ENCODE measurements around the gene SLC39A3. TPM values are rescaled to one million over a fixed set of nuclear protein-coding genes. Genes with fewer than 3 reads are reported as not detected.

Gene SLC39A3, protein sequence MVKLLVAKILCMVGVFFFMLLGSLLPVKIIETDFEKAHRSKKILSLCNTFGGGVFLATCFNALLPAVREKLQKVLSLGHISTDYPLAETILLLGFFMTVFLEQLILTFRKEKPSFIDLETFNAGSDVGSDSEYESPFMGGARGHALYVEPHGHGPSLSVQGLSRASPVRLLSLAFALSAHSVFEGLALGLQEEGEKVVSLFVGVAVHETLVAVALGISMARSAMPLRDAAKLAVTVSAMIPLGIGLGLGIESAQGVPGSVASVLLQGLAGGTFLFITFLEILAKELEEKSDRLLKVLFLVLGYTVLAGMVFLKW
- 10 to 100 TPM; 25.4 to 39.0 (median 29.7) TPM for polyA plus RNA-seq (ENCODE audit: insufficient read length in 4 of 4)

DNA sequence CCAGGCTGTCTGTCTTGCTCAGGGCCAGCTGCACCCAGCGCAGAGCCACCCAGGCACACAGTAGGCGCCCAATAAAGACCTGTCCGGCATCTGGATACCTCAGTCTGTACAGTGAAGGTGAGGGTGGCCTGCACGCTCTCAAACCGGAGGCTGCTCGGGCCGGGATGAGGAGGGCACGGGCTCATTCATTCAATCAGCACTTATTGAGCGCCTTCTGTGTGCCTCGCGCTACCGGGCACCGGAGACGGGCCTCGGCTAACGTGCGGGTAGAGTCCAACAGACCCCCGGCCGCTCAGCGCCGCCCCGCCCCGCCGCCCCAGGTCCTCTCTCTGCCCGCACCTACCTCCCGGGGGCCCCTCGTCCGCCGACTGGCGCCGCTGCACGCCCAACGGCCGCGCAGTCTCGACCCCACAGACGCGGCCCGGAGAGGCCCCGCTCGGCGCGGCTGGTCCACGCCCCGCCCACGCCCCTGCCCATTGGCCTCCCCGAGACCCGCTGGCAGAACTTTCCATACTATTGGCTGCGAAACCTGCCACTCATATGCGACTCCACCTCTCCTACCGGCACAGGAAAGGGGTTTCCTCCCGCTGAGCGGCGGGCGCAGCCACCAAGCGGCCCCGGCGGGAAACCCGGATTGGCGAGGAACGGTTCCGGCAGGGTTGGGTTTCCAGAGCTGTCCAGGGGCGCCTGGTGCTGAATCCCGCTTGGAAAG, at the start of gene SLC39A3:
SLC39A3 (minus strand) TSS at position 416 of the 712 bp plus-strand sequence. CDS start 2,760 bp downstream, outside the sequence.
- peak; percentile 88 to 98 (median 95) for DNase-seq (ENCODE audit: low read depth in 4 of 4, low spot score in 2 of 4)

DNA sequence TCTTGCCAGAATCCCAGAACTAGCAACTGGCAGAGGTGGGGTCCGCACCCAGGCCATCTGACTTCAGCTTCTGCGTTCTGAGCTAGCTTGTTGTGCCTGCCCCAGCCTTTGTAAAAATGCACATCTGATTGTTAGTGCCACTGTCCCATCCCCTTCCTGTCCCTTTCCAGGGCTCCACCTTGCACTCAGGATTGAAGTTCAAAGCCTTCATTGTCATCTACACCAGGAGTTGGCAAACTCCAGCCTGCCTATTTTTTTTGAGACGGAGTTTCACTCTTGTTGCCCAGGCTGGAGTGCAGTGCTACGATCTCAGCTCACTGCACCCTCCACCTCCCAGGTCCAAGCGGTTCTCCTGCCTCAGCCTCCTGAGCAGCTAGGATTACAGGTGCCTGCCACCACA, 48.4 kb upstream of the SLC39A3 start:
- DNase-seq (ENCODE audit: low read depth in 4 of 4, low spot score in 2 of 4): no peak

DNA sequence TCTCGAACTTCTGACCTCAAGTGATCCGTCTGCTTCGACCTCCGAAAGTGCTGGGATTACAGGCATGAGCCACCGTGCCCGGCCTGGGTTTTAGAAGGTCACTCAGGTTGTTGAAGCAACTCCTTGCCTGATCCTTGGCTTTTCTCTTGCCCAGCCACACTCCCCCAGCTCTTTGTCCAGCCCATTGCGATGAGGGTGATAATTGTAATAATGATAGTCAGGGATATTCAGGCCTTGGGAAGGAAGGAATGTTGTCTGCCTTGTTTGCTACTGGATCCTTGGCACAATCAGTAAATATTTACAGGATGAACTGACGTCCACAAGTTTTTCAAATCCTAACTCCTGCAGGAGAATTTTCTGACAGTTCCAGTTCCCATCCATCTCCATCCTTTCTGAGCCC, 47.3 kb upstream of the SLC39A3 start:
- no peak for DNase-seq (ENCODE audit: low read depth in 4 of 4, low spot score in 2 of 4)

DNA sequence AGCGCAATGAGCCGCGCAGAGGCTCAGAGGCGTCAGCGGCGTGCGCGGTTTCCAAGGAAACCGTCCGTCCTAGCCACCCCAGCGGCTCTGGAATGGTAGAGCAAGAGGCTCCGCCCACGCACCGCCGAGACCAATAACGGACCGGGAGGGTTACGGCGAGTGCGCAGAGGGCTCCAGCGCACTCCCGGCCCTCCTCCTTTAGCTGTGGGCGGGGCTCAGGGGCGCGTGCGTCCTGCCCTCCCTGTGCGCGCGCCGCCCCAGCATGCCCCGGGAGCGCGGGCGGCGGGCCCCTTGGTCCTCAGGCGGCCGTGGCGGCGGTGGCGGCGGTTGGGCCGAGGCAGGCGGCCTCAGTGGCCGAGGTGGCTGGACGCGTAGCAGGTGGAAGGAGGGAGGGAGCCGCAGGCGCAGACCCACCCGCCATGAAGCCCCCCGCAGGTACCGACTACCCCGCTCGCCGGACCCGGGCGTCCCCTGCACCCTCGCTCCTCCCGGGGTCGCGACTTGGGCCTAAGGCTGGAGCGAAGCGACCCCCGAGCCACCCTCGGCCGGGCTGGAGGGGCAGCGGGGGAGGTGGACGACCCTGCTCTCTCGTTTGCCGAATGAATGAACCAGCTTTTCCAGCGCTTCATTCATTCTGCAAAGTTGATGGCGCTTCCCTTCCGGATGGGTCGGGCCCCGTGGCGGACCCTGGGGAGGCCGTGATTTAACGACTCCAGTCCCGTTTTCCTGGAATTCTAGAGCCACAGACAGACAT, 45.6 kb upstream of the SLC39A3 start, which contains the start of gene THOP1:
THOP1 (plus strand) TSS at position 260 of the 754 bp plus-strand sequence; CDS start at position 420, 160 bp downstream.
- DNase-seq (ENCODE audit: low read depth in 4 of 4, low spot score in 2 of 4): peak; percentile 88 to 98 (median 97)

DNA sequence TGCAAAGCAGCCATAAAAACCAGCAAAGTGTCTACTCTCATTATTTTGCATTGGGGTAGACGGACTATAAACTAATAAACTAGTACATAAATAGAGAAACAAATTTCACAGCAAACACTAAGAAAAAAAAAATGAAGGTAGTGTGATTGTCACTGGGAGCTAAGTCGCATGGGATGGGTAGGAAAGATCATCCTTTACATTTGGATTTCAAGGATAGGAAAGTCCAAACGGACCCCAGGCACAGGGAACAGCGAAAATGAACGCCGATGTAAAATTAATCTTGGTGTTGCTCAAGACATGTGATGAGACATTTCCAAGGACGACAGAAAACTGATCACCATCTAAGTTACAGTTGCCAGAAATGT, 43.9 kb upstream of the SLC39A3 start:
- DNase-seq (ENCODE audit: low read depth in 4 of 4, low spot score in 2 of 4): no peak

DNA sequence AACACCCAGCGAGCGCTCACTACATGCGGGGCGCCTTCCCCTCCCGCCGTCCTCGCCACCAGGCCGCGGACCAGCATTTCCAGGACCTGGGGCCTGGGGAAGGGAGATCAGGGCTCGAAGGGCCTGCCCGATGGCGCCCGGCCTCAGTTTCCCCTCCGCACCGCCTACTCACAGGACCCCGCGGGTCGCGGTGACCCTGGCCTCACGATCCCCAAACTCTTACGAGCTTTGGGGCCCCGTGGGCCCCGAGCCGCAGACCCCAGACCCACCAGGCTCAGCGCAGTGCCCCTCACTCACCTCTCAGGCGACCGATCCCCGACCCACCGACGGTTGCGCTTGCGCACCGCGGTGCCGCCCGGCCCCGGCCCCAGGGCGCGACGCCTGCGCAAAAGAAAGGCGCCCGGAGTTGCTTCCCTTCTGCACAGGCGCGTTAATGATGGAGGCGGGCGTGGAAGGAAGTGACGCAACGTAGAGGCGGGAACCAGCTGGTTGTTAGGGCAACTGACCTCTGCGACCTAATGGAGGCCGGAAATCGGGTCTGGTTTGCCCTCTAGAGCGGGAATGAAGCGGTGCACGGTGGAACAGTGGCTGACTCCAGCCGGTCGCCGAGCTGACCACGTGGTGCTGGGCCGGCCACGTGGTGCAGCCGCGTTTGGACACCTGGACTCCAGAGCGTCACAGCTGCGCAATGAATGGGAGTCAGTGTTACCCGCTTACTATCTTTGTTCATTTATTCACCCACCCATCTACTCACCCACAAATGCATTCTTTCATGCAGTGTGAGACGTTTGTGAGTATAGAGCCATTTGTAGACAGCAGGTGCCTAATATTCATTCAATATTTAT, 43.3 kb upstream of the SLC39A3 start, which contains the start of gene SGTA:
SGTA (minus strand) TSS at position 338 of the 845 bp plus-strand sequence. CDS start 14,205 bp downstream, outside the sequence.
- DNase-seq (ENCODE audit: low read depth in 4 of 4, low spot score in 2 of 4): peak; percentile 93 to 99 (median 97)

DNA sequence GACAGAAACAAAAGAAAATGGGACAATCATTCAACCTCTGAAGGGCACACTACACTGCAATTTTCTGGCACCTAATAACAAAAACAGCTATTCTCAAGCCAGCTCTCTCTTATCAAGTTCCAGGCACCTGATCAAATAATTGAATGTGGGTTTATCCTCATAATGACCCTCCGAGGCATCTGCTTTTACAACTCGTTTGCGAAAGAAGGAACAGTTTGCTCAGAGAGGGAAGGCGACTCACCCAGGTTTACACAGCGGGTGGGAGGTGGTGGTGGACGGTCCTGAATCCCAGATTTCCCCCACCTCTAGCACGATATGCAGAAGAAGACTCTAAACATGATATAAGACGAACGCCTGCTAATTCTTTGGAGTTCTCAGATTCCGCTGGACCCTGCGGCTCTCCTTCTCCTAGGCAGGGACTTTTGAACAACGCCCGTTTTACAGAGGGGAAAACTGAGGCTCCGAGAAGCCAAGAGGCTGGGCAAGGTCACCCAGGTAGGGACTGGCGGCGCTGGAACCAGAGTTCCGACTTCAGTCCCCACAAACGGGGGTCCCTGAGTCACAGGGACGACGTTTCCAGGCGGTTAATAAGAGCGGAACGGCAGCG, 42.6 kb upstream of the SLC39A3 start:
- DNase-seq (ENCODE audit: low read depth in 4 of 4, low spot score in 2 of 4): no peak

DNA sequence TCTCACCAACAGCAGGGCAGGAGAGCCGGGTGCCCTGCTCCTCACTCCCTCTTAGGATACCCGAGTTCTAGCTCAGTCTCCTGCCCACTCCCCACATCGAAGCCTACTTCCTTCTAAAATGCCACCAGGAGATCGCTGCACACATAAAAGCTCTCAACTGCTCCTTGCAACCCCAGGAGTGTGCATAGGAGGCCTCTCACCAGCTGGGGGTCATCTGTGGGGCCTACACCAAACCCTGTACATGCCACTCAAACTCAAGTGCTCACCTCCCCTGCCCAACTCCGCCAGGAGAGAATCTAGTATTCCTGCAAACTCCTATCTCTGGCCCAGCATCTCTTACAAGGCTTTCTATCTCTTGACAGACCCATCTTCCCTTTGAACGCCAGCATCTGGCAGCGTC, 40.5 kb upstream of the SLC39A3 start:
- no peak for DNase-seq (ENCODE audit: low read depth in 4 of 4, low spot score in 2 of 4)

DNA sequence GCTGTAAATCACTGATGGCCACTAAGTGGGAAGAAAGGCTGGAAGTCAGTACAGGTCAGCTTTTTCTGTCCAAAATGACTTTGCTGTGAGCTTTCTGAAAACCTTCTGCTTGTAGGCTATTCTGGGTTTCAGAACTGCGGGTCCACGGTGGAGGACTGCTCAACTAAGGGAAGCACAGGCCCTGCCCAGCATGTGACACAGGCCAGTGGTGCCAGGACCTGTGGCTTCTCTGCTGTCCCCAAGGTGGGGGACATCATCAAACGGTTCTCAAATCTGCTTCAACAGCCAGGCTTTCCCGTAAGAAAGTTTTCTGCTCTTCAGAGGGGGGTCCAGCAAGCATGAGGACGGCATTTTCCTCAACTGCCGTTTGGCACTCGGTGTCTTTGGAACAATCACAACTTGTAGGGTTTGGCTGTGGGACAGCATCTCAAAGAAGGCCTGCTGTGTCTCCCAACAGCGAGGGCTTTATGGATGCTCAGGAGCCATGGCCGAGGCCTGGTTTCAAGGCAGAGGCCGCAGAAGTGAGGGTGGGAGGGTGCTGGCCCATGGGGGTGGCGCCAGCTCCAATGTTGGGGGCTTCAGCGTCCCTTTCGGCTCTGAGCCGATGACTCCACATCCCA, 39.4 kb upstream of the SLC39A3 start:
- no peak for DNase-seq (ENCODE audit: low read depth in 4 of 4, low spot score in 2 of 4)

DNA sequence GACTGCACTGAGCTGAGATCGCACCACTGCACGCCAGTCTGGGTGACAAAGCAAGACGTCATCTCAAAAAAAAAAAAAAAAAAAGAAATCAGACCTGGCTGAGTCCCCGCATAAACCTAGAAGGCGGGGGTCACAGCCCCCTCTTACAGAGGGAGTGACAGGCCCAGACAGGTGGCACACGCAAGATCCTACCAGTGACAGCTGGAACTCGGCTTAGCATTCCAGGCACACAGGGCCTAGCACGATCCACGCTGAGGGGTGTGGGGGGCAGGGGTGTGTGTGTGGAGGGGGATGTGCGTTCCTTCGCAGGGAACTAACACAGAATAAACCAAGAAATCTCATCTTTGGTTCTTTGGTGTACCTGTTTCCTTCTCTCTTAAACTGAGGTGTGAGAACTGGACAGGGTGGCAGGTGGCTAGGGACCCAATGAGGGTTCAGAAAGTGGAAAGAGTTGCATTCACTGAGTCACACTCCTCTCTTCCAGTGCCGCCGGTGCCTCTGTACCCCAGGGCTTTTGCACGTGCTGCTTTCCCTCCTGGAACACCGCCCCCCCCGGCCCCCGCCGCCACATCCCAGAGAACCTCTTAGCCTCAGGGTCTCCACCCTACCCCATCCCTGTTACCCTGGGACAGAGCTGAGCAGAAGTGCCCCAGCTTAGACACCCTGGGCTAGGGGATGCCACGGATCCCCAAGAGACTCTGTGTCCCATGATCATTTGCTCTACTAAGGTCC, 38.3 kb upstream of the SLC39A3 start:
- no peak for DNase-seq (ENCODE audit: low read depth in 4 of 4, low spot score in 2 of 4)

DNA sequence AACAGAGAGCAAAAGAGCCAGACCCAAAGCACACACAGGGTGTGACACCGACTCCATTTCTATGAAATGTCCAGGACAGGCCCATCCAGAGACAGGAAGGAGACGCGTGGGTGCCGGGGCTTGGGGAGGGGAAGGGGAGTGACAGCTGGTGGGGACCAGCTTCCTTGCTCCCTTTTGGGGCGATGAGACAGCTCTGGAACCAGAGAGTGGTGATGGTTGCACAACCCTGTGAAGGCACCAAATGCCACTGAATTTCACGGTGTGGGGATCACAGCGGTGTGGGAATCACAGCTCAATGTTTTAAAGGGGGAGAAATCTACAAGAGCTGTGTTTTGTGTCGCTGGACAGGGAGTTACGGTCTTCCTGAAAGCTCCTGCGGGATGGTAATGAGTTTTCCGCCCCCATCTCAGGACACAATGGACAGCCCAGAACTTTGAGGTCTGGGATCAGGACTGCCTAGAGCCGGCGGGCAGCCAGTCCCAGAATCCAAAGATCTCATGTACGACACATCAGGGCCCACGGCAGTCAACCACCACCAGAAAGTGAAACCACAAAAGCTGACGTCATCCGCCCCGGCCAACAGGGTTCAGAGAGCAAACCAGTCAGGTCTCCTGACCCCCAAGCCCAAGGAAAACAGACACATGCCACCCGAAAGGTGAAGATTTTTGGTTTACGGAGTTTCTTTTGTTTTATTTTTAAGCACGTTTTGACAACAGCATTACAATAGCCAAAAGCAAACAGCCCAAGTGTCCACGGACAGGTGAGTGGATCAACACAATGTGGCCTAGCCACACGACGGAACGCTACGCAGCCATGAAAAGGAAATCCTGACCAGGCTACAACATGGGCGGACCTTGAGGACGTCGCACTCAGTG, 36.0 kb upstream of the SLC39A3 start:
- DNase-seq (ENCODE audit: low read depth in 4 of 4, low spot score in 2 of 4): no peak

DNA sequence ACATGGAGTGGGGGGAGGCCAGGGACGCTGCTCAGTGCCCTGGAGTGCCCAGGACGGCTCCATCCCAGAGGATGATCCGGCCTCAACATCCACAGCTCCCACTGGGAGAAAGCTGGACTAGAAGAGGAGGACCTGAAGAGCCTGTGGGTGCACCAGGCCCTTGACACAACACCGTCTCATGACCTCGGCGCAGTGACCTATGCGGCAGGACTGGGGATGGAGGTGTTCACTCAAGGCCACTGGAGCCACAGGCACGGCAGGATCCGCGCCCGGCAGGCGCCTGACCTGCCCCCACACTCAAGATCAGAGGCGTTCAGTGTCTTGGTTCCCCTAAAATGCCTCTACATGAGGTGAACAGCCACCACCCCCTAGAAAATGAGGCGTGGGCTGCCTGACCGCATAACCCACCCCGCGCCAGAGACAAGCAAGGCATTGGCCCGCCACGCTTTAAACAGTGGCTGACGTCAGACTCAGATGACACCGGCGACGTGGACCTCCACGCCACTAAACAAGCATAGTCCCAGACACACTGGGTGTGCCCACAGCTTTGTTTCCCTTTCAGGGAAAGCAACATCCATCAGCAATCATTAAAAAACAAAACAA, 35.2 kb upstream of the SLC39A3 start:
- no peak for DNase-seq (ENCODE audit: low read depth in 4 of 4, low spot score in 2 of 4)

DNA sequence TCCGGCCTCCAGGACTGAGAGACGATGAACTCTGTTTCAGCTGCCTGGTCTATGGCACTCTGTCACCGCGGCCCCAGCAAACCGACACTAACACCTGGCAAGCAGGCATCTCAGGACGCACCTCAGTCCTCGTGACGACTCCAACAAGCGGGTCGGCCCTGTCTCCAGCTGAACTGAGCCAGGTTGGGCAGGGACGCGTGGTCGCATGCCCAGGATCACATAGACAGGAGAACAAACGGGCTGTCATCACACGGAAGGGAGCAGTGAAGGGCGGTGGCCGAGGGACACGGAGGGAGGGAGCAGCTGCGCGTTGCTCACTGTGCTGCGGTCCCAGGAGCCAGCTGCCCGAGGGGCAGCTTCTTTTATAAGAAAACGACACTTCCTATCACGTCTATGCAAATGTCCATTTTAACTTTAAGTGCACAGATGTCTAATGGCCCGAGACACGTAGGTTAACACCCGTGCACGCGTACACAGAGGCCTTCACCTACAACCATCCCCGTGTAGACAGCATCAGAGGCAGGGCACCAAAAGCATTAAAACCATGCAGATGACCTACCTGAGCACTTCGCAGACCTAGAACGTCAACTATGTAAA, 34.4 kb upstream of the SLC39A3 start:
- no peak for DNase-seq (ENCODE audit: low read depth in 4 of 4, low spot score in 2 of 4)

DNA sequence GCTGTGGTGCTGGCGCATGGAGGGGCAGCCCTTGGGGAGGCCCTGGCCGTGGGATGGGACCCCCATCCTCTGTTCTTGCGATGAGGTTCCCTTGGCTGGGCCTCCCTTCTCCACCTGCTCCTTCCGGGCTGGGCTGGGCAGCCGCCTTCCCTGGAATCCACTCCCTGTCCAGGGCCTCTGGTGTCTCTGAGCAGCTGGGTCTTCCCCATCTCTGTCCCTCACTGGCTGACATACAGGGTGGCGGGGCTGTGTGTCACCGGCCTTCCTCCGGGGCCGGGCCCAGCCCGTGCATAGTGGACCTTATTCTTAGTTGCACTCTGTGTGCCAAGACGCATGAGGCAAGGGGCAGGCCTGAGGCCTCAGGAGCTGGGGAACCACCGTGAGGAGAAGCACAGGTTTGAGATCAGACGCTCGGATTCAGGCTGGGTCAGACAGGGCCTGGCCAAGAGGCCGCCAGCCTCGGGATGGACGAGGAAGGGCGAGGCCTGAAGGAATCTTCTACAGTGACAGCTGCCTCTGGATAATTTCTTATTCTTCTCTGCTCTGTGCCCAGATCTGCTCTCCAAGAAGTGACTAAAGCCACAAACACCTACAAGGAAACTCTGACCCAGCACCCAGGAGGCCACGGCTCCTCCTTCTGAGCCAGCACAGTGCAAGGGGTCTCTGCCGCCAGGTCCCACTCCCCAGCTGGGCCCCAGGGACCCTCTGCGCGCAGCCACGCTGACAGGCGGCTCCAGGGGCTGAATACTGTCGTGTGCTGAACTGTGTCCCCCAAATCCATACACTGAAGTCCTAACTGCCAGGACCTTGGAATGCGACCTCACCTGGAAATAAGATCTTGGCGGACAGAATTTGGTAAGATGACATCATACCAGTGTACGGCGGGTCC, 32.2 kb upstream of the SLC39A3 start:
- DNase-seq (ENCODE audit: low read depth in 4 of 4, low spot score in 2 of 4): no peak

DNA sequence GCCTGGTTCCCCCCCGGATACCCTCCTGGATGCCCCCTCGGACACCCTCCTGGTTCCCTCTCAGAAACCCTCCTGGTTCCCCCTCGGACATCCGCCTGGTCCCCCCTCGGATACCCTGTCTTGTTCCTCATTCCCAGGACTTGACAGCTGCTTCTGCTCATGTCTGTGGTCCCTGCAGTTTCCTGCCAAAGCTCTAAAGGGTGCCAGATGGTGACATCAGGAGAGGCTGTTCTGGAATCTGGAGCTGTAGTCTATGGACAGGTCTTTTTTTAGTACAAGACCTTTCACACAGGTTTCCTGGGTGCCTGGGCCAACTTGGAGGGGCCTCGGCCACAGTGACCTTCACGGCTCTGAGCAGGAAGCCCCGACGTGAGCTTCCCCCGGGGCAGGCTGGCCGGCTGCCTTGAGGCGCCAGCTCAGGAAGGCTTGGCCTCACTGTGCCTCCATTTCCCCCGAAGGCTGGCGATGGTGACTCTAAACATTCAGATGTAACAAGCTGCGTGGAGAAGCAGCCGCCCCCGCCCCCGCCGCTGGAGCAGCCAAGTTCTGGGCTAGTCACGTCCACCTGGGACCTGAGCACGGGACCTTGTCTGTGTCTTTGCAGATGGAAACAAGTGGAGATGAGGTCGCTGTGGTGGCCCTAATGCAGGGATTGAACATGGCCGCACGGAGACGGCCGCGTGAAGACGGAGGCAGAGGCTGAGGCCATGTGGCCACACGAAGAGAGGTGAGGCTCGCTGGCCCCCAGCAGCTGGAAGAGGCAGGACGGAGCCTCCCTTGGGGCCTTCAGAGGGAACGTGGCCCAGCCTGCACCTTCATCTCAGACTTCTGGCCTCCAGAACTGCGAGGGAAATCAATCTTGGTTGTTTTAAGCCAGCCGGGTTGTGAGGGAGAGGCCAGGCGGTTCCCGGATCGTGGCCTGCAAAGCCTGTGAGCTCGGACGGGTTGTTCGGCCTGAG, 30.5 kb upstream of the SLC39A3 start:
- DNase-seq (ENCODE audit: low read depth in 4 of 4, low spot score in 2 of 4): peak in 1 of 4 donors; percentile 60
